Measurements from ENCODE around the gene CCDC102A.

Gene CCDC102A

GRCh38 chr16:57517397-57518367, 18.7 kb downstream of the CCDC102A start:
- DNase-seq = no peak

- DNase-seq = no peak
Observed at GRCh38 chr16:57516773-57517172, 19.6 kb downstream of the CCDC102A start.

- DNase-seq = no peak
Observed at GRCh38 chr16:57516176-57516725, 20.1 kb downstream of the CCDC102A start.

- DNase-seq = no peak
Observed at GRCh38 chr16:57514791-57515600, 21.4 kb downstream of the CCDC102A start.

GRCh38 chr16:57514371-57514770, 22.0 kb downstream of the CCDC102A start:
- no peak for DNase-seq

GRCh38 chr16:57513371-57514102, 22.8 kb downstream of the CCDC102A start:
- DNase-seq = no peak

- DNase-seq = no peak
Observed at GRCh38 chr16:57512296-57513001, 23.9 kb downstream of the CCDC102A start.

GRCh38 chr16:57510016-57510871, 26.1 kb downstream of the CCDC102A start:
- no peak for DNase-seq

GRCh38 chr16:57509231-57509923, 27.0 kb downstream of the CCDC102A start:
- no peak for DNase-seq

GRCh38 chr16:57508035-57508425, 28.3 kb downstream of the CCDC102A start:
- no peak for DNase-seq

- no peak for DNase-seq
Observed at GRCh38 chr16:57507136-57508034, 29.0 kb downstream of the CCDC102A start.

- DNase-seq = no peak
Observed at GRCh38 chr16:57505169-57505568, 31.2 kb downstream of the CCDC102A start.

GRCh38 chr16:57504491-57504890, 31.9 kb downstream of the CCDC102A start:
- no peak for DNase-seq

- DNase-seq = no peak
Observed at GRCh38 chr16:57504001-57504400, 32.4 kb downstream of the CCDC102A start.

- DNase-seq = no peak
Observed at GRCh38 chr16:57503366-57503765, 33.0 kb downstream of the CCDC102A start.

- no peak for DNase-seq
Observed at GRCh38 chr16:57502048-57502775, 34.2 kb downstream of the CCDC102A start.

GRCh38 chr16:57501492-57501891, 34.9 kb downstream of the CCDC102A start:
- no peak for DNase-seq

- no peak for DNase-seq
Observed at GRCh38 chr16:57500578-57501111, 35.7 kb downstream of the CCDC102A start.

All from activated T-cell treated with anti-CD3 and anti-CD28 coated beads for 4 hours (primary cell).